Esophagus muscularis mucosa (tissue), 4 donors: Measurements from ENCODE around the gene FANCE.

Source experiments
- EP300 ChIP-seq: sonication (generic); formaldehyde crosslinking; IDR thresholded peaks from one replicate; pipeline ENCODE4 v1.6.1; 2017; ENCODE audit warnings: antibody characterized with exemption
- POLR2A ChIP-seq: fragments of 450-650 bp; IDR thresholded peaks from one replicate; pipeline ENCODE4 v1.6.1; 2017; ENCODE audit warnings: antibody characterized with exemption, moderate library complexity, mild to moderate bottlenecking, low read depth
- TF ChIP-seq, protein P1 (sequence below), 3 experiments: fragments of 200-600 bp in 2 of 3; fragments of 450-650 bp in 1 of 3; sonication (generic) in 2 of 3; IDR thresholded peaks; one replicate each; pipeline ENCODE4 v1.5.1; 2017 to 2019; ENCODE audit warnings: antibody characterized with exemption in 3 of 3, mild to moderate bottlenecking in 2 of 3, moderate library complexity in 1 of 3

GRCh38 chr6:35453236-35453635 lies 1.1 kb downstream of the FANCE start:
- TF ChIP-seq, protein P1, sequence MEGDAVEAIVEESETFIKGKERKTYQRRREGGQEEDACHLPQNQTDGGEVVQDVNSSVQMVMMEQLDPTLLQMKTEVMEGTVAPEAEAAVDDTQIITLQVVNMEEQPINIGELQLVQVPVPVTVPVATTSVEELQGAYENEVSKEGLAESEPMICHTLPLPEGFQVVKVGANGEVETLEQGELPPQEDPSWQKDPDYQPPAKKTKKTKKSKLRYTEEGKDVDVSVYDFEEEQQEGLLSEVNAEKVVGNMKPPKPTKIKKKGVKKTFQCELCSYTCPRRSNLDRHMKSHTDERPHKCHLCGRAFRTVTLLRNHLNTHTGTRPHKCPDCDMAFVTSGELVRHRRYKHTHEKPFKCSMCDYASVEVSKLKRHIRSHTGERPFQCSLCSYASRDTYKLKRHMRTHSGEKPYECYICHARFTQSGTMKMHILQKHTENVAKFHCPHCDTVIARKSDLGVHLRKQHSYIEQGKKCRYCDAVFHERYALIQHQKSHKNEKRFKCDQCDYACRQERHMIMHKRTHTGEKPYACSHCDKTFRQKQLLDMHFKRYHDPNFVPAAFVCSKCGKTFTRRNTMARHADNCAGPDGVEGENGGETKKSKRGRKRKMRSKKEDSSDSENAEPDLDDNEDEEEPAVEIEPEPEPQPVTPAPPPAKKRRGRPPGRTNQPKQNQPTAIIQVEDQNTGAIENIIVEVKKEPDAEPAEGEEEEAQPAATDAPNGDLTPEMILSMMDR (IDR thresholded peaks at IDR 0.05) = no peak
- TF ChIP-seq POLR2A (no peak), EP300 (no peak)
